Activated CD4-positive, alpha-beta T cell treated with anti-CD3 and anti-CD28 coated beads, Interleukin-2, amount 50 U/mL, for 4 hours (primary cell): ENCODE measurements around the gene SAXO1.
"Not testable (repeated sequence)": the region's sequence is repeated elsewhere in the genome, so short reads cannot be mapped to it uniquely, and the experiment has no call there.

Source experiments
- DNase-seq, 2 experiments: peaks; one replicate each; pipeline ENCODE4 v3.0.0-alpha.2; 2020

Gene SAXO1

DNA sequence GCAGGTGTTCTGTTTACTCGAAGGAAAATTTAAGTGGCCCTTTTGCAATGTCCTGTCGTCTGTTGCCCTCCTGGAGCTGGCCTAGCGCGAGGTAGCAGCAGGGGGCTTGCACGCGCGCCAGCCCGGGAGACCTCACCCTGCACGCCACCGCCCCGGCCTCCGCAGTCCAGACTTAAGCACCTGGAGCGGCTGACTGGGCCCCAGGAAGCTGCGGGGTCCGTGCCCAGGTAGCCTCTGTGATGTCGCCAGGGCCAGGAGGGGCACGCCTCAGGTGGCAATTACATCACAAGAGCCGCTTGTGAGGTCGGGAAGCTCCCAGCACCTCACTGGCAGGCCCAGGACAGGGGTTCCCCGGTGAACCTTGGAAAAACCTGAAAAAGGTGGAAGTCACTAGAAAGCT, at the start of gene SAXO1:
TSS of gene SAXO1 (minus strand) at position 195 of the 400 bp plus-strand sequence. CDS start 301 bp downstream, outside the sequence.
- no peak for DNase-seq

GRCh38 chr9:19074836-19075235, 41.8 kb upstream of the SAXO1 start:
- no peak for DNase-seq

GRCh38 chr9:19074229-19074628, 41.2 kb upstream of the SAXO1 start:
- no peak for DNase-seq

GRCh38 chr9:19057033-19057432, 24.0 kb upstream of the SAXO1 start:
- no peak for DNase-seq

DNA sequence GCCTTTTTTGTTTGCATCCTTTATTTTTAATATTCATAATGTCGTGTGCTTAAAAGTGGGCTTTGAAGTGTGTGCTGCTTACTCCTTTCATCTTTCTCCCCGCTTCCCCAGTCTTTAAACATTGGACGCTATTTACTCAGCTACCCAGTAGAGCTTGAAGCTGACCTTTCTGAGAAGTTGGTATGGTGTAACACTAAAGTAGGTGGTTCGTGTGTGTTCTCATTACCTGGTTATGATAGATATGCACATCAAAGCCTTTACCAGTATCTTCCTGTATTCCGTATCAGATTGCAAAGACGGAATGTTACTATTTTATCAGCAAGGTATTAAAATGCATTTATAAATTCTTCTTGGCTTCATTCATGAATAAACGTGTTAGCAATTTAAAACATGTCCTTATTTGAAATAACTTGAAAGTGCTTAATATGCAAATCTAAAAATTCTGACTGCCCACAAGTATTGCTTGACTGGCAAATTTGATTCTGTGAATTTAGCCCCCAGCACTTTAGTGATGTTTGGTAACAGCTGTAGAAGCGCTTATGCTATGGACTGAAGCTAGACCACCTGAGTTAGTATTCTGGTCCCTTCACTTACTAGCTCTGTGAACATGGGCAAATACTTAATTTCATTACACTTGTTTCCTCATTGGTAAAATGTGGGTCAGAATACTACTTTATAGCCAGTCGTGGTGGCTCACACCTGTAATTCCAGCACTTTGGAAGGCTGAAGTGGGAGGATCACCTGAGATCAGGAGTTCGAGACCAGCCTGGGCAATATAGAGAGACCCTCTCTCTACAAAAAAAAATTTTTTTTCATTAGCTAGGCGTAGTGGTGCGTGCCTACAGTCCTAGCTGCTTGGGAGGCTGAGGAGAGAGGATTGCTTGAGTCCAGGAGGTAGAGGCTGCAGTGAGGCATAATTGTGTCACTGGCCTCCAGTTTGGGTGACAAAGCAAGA, 17.9 kb upstream of the SAXO1 start:
- no peak for DNase-seq

DNA sequence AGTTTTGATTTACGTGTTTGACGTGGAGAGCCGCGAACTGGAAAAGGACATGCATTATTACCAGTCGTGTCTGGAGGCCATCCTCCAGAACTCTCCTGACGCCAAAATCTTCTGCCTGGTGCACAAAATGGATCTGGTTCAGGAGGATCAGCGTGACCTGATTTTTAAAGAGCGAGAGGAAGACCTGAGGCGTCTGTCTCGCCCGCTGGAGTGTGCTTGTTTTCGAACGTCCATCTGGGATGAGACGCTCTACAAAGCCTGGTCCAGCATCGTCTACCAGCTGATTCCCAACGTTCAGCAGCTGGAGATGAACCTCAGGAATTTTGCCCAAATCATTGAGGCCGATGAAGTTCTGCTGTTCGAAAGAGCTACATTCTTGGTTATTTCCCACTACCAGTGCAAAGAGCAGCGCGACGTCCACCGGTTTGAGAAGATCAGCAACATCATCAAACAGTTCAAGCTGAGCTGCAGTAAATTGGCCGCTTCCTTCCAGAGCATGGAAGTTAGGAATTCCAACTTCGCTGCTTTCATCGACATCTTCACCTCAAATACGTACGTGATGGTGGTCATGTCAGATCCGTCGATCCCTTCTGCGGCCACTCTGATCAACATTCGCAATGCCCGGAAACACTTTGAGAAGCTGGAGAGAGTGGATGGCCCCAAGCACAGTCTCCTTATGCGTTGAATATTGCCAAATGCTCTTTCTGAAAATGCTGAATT, 17.1 kb upstream of the SAXO1 start:
- DNase-seq: no peak

GRCh38 chr9:19048966-19049916, 16.2 kb upstream of the SAXO1 start, which contains the start of gene RRAGA:
RRAGA (plus strand) TSS chr9:19049427; CDS start chr9:19049660, 233 bp downstream.
- DNase-seq: peak; percentile 92 to 93

DNA sequence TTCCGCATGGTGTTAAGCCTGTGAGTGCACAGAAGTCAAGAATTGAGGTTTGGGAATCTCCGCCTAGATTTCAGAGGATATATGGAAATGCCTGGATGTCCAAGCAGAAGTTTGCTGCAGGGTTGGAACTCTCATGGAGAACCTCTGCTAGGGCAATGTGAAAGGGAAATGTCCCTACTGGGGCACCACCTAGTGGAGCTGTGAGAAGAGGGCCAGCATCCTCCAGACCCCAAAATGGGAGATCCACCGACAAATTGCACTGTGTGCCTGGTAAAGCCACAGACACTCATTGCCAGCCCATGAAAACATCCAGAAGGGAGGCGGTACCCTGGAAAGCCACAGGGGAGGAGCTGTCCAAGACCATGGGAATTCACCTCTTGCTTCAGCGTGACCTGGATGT, 3.6 kb upstream of the SAXO1 start:
- DNase-seq: no peak

GRCh38 chr9:19032406-19032805, 603 bp downstream of the SAXO1 start:
- no peak for DNase-seq

GRCh38 chr9:19030899-19031298, 2.1 kb downstream of the SAXO1 start:
- DNase-seq: no peak

DNA sequence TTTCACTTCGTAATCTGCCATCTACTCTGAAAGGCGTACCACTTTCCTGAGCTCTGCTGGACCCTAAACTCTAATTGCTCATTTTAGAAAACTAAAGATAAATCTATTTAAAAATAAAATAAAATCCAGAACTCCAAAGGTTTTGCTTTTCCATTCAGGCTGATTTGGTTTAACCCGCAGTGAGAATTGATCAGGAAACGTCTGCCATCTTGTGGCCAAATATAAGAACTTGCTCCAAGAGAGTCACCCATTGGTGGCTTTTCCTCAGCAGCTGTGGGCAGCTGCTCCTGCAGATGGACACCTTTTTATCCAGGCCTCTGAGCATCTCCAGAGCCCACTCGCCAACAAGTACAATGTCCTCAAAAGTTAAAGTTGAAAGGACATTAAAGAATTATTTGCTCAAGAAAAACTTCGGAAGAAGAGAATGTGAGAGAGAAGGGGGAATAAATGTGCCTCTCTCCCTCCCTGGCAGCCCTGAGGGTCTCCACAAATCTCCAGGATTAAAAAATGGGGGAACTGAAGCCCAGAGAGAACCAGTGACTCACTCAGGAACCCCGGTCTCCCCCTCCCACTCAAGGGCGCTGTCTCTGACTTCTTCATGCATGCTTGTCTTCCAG, 4.1 kb downstream of the SAXO1 start:
- no peak for DNase-seq

DNA sequence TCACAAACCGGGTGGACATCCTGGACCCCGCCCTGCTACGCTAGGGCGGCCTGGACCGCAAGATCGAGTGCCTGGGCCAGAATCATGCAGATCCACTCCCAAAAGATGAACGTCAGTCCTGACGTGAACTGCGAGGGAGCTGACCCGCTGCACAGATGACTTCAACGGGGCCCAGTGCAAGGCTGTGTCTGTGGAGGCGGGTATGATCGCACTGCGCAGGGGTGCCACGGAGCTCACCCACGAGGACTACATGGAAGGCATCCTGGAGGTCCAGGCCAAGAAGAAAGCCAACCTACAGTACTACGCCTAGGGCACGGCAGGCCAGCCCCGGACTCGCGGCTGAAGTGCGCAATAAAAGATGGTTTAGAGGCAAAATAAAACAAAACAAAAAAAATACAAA, 5.2 kb downstream of the SAXO1 start:
- DNase-seq: no peak

DNA sequence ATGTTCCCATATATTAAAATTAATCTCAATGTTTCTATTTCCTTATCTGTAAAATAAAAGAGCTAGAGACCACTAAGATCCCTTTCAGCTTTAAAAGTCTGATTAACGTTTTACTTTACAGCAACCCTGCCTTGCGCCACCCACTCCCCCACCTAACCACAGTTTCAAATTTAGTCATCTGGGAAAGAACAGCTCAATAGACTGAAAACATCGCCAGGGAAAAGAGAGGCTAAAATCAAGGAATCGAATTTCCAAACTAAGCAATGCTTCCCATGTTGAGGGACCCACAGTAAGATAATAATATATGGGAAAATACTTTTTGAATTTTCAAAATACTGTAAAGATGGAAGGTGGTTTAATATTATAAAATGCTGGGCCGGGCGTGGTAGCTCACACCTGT, 6.6 kb downstream of the SAXO1 start:
- DNase-seq: no peak

DNA sequence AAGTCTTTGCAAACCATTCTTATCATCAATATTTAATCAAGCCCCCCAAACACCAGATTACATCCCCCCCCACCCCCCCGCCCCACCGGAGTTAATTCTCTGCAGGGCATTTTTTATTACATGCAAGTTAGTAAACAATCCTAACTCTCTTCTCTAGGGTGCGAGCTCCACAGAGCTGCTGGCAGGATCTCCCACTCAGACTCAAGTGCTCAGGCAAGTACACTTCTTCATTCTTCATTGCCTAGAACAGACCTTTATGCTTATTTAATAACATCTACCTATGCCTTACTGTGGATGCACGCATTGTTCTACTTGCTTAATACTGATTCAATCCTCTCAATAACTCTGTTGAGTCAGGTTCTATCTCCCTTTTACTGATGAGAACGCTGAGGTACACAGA, 9.9 kb downstream of the SAXO1 start:
- DNase-seq: no peak

DNA sequence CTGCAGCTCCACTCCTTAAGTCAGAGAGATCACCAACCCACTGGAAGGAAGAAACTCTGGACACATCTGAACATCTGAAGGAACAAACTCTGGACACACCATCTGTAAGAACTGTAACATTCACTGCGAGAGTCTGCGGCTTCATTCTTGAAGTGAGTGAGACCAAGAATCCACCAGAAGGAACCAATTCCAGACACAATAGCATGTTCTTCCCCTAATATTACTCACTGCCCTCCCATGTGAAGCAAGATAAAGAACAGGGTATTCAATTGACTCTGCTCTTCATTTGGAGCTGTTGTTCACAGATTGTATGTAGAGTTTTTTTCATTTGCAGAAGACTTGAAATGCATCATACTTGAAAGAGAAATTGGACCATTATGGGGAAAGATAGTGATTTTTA, 10.8 kb downstream of the SAXO1 start:
- no peak for DNase-seq

- not testable (repeated sequence) for DNase-seq
Measured at GRCh38 chr9:19021649-19022048, 11.4 kb downstream of the SAXO1 start.

DNA sequence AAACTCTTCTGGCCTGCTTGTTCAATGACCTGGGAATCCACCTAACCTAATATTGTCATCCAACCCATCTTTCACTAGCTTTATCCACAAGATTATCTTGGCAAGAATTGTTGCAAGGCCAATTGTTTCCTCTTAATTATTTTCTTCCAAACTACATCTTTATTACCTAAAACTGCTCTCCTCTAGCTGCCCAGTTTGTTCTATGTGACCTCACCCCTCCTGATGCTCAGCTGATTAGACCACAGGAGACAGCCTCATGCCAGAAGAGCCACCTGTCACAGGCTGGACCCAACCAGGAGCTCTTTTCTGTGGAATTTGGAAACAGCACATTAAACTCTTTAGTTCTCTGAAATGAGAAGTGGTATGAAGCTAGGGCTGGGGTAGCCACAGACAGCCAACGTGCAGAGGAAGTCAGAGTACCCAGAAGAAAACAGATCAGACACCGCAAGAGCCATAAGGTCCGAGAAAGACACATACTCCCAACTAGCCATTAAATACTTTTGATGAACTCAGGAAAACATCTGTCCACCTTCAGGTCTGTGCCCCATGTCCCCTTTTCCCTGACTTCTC, 12.0 kb downstream of the SAXO1 start:
- no peak for DNase-seq

DNA sequence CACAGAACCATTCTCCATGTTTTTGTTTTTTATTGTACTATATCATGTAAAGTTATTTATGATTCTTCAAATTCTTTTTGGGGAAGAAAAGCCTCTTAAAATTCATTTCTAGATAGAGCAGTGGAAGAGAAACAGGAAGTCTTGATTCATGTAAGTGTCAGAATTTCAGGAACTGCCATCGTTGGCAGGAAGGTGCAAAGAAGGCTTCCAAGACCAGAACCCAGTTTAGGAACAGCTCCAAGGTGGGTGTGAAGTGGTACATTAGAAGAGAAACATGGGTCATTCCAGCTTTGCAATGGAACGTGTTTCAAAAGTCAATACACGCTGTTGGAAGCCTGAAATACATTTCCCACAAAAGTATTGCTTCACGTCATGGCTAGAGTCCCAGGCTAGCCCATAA, 14.8 kb downstream of the SAXO1 start:
- DNase-seq: no peak

DNA sequence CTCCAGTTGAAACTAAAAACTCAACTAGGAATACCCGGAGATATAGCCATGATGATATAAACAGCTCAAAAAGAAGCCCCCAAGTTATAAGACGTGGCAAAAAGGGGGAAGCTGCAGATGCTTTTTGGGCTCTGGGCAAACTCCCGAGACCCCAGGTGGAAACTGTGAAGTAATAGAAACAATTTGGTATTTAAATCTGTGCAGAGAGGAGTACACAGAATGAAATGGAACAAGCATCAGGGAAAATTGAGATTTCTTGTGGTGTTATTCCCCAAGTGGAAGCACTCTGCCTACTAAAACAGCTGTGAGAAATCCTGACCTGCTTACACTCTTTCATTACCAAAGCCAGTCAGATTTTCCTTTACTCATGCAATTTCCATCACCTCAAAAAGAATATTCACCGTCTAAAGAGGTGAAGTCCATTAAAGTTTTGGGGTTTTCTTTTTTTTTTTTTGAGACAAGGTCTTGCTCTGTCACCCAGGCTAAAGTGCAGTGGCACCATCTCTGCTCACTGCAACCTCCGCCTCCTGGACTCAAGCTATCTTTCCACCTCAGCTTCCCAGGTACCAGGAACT, 23.5 kb downstream of the SAXO1 start:
- DNase-seq: no peak

DNA sequence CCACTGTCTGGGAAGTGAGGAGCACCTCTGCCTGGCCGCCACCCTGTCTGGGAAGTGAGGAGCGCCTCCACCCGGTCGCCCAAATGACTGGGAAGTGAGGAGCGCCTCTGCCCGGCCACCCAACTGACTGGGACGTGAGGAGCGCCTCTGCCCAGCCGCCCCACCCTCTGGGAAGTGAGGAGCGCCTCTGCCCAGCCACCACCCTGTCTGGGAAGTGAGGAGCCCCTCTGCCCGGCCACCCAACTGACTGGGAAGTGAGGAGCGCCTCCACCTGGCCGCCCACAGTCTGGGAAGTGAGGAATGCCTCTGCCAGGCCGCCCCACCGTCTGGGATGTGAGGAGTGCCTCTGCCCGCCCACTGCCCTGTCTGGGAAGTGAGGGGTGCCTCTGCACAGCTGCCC, 32.9 kb downstream of the SAXO1 start:
- DNase-seq: no peak

DNA sequence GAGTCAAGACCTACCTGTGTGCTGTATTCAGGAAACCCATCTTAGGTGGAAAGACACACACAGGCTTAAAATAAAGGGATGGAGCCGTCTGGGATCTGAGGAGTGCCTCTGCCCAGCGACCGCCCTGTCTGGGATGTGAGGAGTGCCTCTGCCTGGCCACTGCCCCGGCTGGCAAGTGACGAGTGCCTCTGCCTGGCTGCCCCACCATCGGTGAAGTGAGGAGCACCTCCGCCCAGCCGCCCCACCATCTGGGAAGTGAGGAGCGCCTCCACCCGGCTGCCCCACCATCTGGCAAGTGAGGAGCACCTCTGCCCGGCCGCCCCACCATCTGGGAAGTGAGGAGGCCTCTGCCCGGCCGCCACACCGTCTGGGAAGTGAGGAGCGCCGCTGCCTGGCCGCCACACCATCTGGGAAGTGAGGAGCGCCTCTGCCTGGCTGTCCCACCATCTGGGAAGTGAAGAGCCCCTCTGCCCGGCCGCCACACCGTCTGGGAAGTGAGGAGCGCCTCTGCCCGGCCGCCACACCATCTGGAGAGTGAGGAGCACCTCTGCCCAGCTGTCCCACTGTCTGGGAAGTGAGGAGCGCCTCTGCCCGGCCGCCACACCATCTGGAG, 33.7 kb downstream of the SAXO1 start:
- DNase-seq: no peak
